Right atrium auricular region (tissue), 2 donors: Measurements from ENCODE around the gene IFNGR2. TPM values are rescaled to one million over a fixed set of nuclear protein-coding genes. Genes with fewer than 3 reads are reported as not detected.

Experiments used
- DNase-seq: peaks from one replicate; pipeline ENCODE4 v3.0.0-alpha.2; 2019; ENCODE audit warnings: low spot score
- H3K27ac ChIP-seq, 2 donors: fragments of 200-600 bp; sonication (generic); 1 replicate in 1 of 2; 2 replicates in 1 of 2; pipeline ENCODE4 v1.5.1; 2016 to 2019
- H3K27me3 ChIP-seq, 2 donors: fragments of 200-600 bp; sonication (generic); one replicate each; pipeline versions ENCODE4 v1.5.1 to v1.6.0; 2017 to 2019
- H3K36me3 ChIP-seq: fragments of 200-600 bp; sonication (generic); one replicate; pipeline ENCODE4 v1.5.1; 2016
- H3K4me1 ChIP-seq, 2 donors: fragments of 200-600 bp; sonication (generic); one replicate each; pipeline versions ENCODE4 v1.5.1 to v1.6.0; 2017 to 2019
- H3K4me3 ChIP-seq, 2 donors: fragments of 200-600 bp; sonication (generic); 1 replicate in 1 of 2; 2 replicates in 1 of 2; pipeline ENCODE4 v1.5.1; 2017 to 2019; ENCODE audit warnings: mild to moderate bottlenecking in 1 of 2, moderate library complexity in 1 of 2
- H3K9me3 ChIP-seq, 2 donors: fragments of 200-600 bp; sonication (generic); one replicate each; pipeline ENCODE4 v1.5.1; 2019
- CTCF ChIP-seq, 2 donors: fragments of 200-600 bp; sonication (generic); IDR thresholded peaks; one replicate each; pipeline ENCODE4 v1.5.1; 2019; ENCODE audit warnings: antibody characterized with exemption in 2 of 2
- total RNA-seq, 2 donors: library from RNA; depleted of rRNA; stranded (reverse); fragments of >200 nt; gene quantifications; one replicate each; pipeline ENCODE4 v1.1.0, GENCODE V29; 2016

IFNGR2 gene
- total RNA-seq, 2 donors from 2014 or later, result 40.2 to 47.3 TPM

GRCh38 chr21:33397717-33398116 is 5.5 kb upstream of the IFNGR2 start:
- Histone ChIP-seq H3K27ac (peak overlapping the region in 1 of 2 donors; percentile 51), H3K4me1 (peaks cover 0 to 10% of the 10 kb centered on the region in 2 donors), H3K27me3 (no peaks in the 10 kb centered on the region), H3K9me3 (no peaks in the 10 kb centered on the region), H3K36me3 (no peaks in the 10 kb centered on the region), H3K4me3 (no peak overlapping the region)
- DNase-seq, result no peak
- TF ChIP-seq CTCF (IDR thresholded peaks at IDR 0.05), result no peak

- Histone ChIP-seq H3K36me3 (no peaks in the 10 kb centered on the region), H3K4me1 (peaks cover 0 to 13% of the 10 kb centered on the region in 2 donors), H3K27me3 (no peaks in the 10 kb centered on the region), H3K9me3 (no peaks in the 10 kb centered on the region), H3K27ac (no peak overlapping the region), H3K4me3 (no peak overlapping the region)
- no peak for TF ChIP-seq CTCF (IDR thresholded peaks at IDR 0.05)
- no peak for DNase-seq
Measured at GRCh38 chr21:33398361-33398760, 4.9 kb upstream of the IFNGR2 start.

GRCh38 chr21:33401630-33401992 is 1.6 kb upstream of the IFNGR2 start:
- no peak for DNase-seq
- Histone ChIP-seq H3K9me3 (no peaks in the 10 kb centered on the region), H3K36me3 (no peaks in the 10 kb centered on the region), H3K4me1 (peaks cover 0 to 28% of the 10 kb centered on the region in 2 donors), H3K4me3 (no peak overlapping the region), H3K27ac (peak overlapping the region in 1 of 2 donors; percentile 95), H3K27me3 (no peaks in the 10 kb centered on the region)
- TF ChIP-seq CTCF (IDR thresholded peaks at IDR 0.05), result no peak

DNA sequence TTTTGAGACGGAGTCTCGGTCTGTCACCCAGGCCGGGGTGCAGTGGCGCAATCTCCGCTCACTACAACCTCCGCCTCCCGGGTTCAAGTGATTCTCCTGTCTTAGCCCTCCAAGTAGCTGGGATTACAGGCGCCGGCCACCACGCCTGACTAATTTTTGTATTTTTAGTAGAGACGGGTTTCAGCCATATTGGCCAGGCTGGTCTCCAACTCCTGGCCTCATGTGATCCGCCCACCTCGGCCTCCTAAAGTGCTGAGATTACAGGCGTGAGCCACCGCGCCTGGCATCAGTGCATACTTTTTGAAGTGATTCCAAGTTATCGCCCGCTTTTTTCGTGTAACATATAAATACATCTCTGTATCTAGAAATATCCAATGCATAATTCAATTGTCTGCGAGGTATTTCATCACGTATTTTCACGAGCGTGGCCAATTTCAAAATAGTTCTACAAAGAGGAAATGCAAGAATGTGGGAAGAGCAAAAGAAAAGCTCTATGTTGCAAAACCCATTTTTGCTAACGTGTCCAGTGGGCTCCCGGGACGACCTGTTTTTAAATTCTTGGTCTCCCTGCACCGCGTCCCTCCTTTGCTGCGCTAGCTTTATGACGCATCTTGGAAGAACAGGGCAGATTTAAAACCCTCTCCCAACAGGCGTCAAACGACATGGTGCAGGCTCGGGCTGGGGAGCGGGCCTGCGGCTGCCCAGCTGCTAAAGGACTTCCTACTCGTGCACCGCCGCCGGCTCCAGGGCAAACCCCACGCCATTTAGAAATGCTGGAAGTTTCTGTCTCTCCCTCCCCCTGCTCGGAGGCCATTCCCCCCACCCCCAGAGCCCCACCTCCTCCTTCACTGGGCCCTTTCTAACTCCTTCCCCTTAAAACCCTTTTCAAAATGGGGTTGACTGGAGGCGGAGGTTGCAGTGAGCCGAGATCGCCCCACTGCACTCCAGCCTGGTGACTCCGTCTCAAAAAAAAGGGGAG is 923 bp upstream of the IFNGR2 start:
- Histone ChIP-seq H3K4me3 (peak overlapping the region; percentile 92 to 99), H3K27me3 (no peaks in the 10 kb centered on the region), H3K9me3 (no peaks in the 10 kb centered on the region), H3K4me1 (peaks cover 0 to 27% of the 10 kb centered on the region in 2 donors), H3K27ac (peak overlapping the region; percentile 95 to 97), H3K36me3 (no peaks in the 10 kb centered on the region)
- no peak for TF ChIP-seq CTCF (IDR thresholded peaks at IDR 0.05)
- DNase-seq, result peak; percentile 84

DNA sequence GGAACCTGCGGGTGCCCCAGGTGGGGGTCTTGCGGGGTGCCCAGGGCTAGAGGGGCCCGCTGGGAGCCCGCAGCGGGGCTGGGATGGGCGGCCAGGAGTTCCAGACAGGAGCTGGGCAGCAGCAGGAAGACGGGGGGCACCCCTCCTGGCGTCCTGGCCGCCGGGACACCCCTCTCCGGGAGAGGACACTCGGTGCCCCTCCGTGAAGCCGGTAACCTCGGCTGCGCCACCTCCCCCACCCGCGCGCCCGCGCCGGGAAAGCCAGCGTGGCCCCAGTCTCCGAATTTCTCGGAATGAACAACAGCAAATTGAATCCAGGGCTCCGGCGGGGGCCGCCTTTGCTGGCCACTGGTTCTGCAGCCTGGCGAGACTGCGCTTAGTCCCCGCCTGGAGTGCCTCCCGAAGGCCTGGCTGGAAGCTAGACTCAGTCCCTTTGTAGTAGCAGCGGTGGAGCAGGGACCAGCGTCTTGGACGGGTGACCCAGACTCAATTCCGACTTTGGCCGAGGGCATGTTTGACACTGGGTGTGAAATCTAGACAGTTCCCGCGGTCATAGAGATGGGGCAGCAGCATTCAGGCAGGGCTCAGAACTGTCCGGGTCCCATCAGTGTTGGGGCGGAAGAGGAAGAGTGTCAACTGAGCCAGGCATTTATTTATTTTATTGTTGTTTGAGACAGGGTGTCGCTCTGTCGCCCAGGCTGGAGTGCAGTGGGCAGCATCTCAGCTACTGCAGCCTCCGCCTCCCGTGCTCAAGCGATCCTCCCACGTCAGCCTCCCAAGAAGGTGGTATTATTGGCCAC is 773 bp downstream of the IFNGR2 start:
- Histone ChIP-seq H3K4me3 (peak overlapping the region; percentile 92 to 99), H3K27ac (peak overlapping the region; percentile 95 to 97), H3K9me3 (no peaks in the 10 kb centered on the region), H3K4me1 (peaks cover 0 to 27% of the 10 kb centered on the region in 2 donors), H3K27me3 (no peaks in the 10 kb centered on the region), H3K36me3 (no peaks in the 10 kb centered on the region)
- no peak for TF ChIP-seq CTCF (IDR thresholded peaks at IDR 0.05)
- DNase-seq, result peak; percentile 78
